Colonic mucosa (tissue), 4 donors: Measurements from ENCODE around the gene PRC1. TPM values are rescaled to one million over a fixed set of nuclear protein-coding genes. Genes with fewer than 3 reads are reported as not detected.

Source experiments
- DNase-seq: peaks from one replicate; pipeline ENCODE4 v3.0.0-alpha.2; 2020
- H3K27ac ChIP-seq: fragments of 200-600 bp; one replicate; pipeline ENCODE4 v1.8.0; 2021
- H3K27me3 ChIP-seq: fragments of 200-600 bp; one replicate; pipeline ENCODE4 v1.8.0; 2021
- H3K36me3 ChIP-seq: fragments of 200-600 bp; one replicate; pipeline ENCODE4 v1.8.0; 2021
- H3K4me1 ChIP-seq: fragments of 200-600 bp; one replicate; pipeline ENCODE4 v1.8.0; 2021; ENCODE audit warnings: mild to moderate bottlenecking
- H3K4me3 ChIP-seq: fragments of 200-600 bp; one replicate; pipeline ENCODE4 v1.8.0; 2021
- H3K9ac ChIP-seq, 2 donors: one replicate each; pipeline ENCODE4 v1.7.0; 2013; ENCODE audit warnings: control low read depth in 2 of 2, low read depth in 2 of 2, low read length in 2 of 2
- H3K9me3 ChIP-seq: fragments of 200-600 bp; one replicate; pipeline ENCODE4 v1.8.0; 2021
- CTCF ChIP-seq: fragments of 200-600 bp; IDR thresholded peaks from one replicate; pipeline ENCODE4 v1.8.0; 2022; ENCODE audit warnings: antibody characterized with exemption, mild to moderate bottlenecking
- intact Hi-C: fragments of 100-400 bp; cut with DNase I; formaldehyde crosslinking; loops from one replicate; pipeline ENCODE4 v1.14.1; 2022
- total RNA-seq, 2 donors: library from RNA; stranded (reverse); fragmentation: NEBNext Ultra II Directional in 1 of 2; extraction: Animal tissue kit (Norgen Biotek cat#: 25700) in 1 of 2; gene quantifications; one replicate each; pipeline ENCODE4 v1.2.1, GENCODE V29; 2021
- donor health status: healthy.
- donor health status: DM: no; HTN: no; CAD: no.
- donor health status: DM: no; HTN: no; CAD: no.

Gene PRC1
- total RNA-seq, result 100 to 1,000 TPM in 1 of 2 donors, 10 to 100 TPM in 1; 44.3 to 114 TPM

GRCh38 chr15:90994417-90995311, at the start of gene PRC1:
Gene PRC1 (minus strand): TSS chr15:90994535. CDS start chr15:90994417, 118 bp downstream.
- Histone ChIP-seq H3K4me3 (peak within 1 kb of the TSS; percentile 99), H3K27ac (peak within 1 kb of the TSS; percentile 71), H3K36me3 (no peaks in the 10 kb centered on the region), H3K9me3 (no peaks in the 10 kb centered on the region), H3K27me3 (no peaks in the 10 kb centered on the region), H3K4me1 (peaks cover 6% of the 10 kb centered on the region), H3K9ac (peak within 1 kb of the TSS; percentile 88 to 98)
- intact Hi-C loops, result no loop called here
- no peak for TF ChIP-seq CTCF
- DNase-seq, result peak; percentile 98

GRCh38 chr15:91043202-91043874, 49.0 kb upstream of the PRC1 start:
- no peak overlapping the region for H3K9ac ChIP-seq
- H3K9me3 ChIP-seq, result no peaks in the 10 kb centered on the region
- no peaks in the 10 kb centered on the region for H3K36me3 ChIP-seq
- no peaks in the 10 kb centered on the region for H3K27me3 ChIP-seq
- H3K4me1 ChIP-seq, result no peaks in the 10 kb centered on the region
- intact Hi-C loops, result no loop called here
- no peak overlapping the region for H3K4me3 ChIP-seq
- no peak for TF ChIP-seq CTCF
- H3K27ac ChIP-seq, result no peak overlapping the region
- no peak for DNase-seq

- intact Hi-C loops, result no loop called here
- Histone ChIP-seq H3K4me3 (no peak overlapping the region), H3K27ac (no peak overlapping the region), H3K27me3 (no peaks in the 10 kb centered on the region), H3K9me3 (no peaks in the 10 kb centered on the region), H3K9ac (no peak overlapping the region), H3K4me1 (no peaks in the 10 kb centered on the region), H3K36me3 (no peaks in the 10 kb centered on the region)
- DNase-seq, result no peak
- no peak for TF ChIP-seq CTCF
These were observed 46.5 kb upstream of the PRC1 start for GRCh38 chr15:91040856-91041255.

- H3K4me3 ChIP-seq, result no peak overlapping the region
- intact Hi-C loops, result no loop called here
- no peaks in the 10 kb centered on the region for H3K4me1 ChIP-seq
These were observed 45.7 kb upstream of the PRC1 start for GRCh38 chr15:91039996-91040395.

More at GRCh38 chr15:91039996-91040395, 45.7 kb upstream of the PRC1 start:
- Histone ChIP-seq H3K27me3 (no peaks in the 10 kb centered on the region), H3K36me3 (no peaks in the 10 kb centered on the region), H3K9me3 (no peaks in the 10 kb centered on the region), H3K9ac (no peak overlapping the region), H3K27ac (no peak overlapping the region)
- TF ChIP-seq CTCF, result no peak
- DNase-seq, result no peak
